ENCODE data around the gene ELFN1. TPM values are rescaled to one million over a fixed set of nuclear protein-coding genes. Genes with fewer than 3 reads are reported as not detected.
A peak's percentile ranks its signal among the peaks of the same experiment; 100 is the strongest.

ELFN1 gene
- total RNA-seq, 1 donor from 2014 or later = under 0.01 TPM

DNA sequence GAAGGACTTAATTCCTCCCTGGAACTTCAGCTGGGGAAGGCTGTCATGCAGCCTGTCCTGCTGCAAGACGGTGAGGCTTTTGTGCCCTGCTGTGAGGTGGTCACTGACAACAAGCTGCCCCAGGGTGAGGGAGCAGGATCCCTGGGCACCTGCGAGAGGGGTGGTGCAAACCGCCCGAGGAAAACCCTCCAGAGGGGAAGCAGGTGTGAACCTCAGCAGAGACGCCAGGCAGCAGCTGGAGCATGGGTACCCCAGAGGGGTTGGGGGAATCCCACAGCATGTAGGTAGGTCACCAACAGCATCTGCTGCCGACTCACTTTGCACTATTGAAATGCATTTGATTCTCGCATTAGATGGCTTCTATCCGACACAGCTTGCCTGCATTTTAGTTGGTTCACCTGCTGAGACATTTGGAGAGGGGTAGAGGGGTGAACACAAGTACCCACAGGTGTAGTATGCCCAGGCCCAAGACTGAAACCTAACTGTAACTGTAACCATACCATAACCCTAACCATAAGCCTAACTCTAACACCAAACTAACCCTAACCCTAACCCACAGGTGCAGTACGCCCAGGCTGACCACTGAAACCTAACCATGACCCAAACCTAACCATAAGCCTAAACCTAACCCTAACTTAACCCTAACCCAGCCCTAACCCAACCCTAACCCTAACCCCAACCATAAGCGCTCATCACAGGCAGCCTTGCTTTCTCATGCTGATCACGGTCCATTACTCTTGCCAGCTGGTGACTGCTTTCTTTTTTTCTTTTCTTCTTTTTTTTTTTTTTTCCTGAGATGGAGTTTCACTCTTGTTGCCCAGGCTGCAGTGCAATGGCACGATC, 85.9 kb downstream of the ELFN1 start:
- H3K4me3 ChIP-seq (ENCODE audit: low read depth, low read length) = no peak overlapping the region
- FAIRE-seq (peak; percentile 91), DNase-seq (ENCODE audit: low read depth) (no peak)
- H3K36me3 ChIP-seq (ENCODE audit: control insufficient read depth, insufficient read depth, low read length) = no peaks in the 10 kb centered on the region
- TF ChIP-seq, protein P1, sequence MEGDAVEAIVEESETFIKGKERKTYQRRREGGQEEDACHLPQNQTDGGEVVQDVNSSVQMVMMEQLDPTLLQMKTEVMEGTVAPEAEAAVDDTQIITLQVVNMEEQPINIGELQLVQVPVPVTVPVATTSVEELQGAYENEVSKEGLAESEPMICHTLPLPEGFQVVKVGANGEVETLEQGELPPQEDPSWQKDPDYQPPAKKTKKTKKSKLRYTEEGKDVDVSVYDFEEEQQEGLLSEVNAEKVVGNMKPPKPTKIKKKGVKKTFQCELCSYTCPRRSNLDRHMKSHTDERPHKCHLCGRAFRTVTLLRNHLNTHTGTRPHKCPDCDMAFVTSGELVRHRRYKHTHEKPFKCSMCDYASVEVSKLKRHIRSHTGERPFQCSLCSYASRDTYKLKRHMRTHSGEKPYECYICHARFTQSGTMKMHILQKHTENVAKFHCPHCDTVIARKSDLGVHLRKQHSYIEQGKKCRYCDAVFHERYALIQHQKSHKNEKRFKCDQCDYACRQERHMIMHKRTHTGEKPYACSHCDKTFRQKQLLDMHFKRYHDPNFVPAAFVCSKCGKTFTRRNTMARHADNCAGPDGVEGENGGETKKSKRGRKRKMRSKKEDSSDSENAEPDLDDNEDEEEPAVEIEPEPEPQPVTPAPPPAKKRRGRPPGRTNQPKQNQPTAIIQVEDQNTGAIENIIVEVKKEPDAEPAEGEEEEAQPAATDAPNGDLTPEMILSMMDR (IDR thresholded peaks at IDR 0.05; ENCODE audit: insufficient read depth, low read length, severe bottlenecking) = no peak
- no peaks in the 10 kb centered on the region for H3K27me3 ChIP-seq (ENCODE audit: control insufficient read depth, insufficient read depth, low read length)

DNA sequence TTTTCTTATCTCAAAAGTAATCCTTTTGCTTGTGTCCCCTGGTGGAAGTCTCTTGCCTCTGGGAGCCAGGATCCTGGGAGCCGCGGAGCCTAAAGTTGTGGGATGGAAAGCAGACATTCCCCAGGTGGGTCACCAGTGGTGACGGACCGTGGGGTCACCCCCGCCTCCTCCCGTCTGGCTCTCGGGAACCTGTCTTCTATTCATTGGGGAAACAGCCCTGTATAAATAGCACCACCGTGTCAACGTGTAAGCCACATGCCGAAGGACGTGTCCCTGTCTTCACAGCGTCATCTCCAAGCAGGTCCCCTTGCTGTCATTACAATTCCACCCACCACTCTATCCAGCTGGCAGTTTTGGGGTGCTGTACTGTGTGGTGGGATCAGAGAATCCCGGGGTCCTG, 87.5 kb downstream of the ELFN1 start:
- Histone ChIP-seq H3K4me3 (ENCODE audit: low read depth, low read length) (no peak overlapping the region), H3K36me3 (ENCODE audit: control insufficient read depth, insufficient read depth, low read length) (no peaks in the 10 kb centered on the region), H3K27me3 (ENCODE audit: control insufficient read depth, insufficient read depth, low read length) (no peaks in the 10 kb centered on the region)
- TF ChIP-seq, protein P1 (IDR thresholded peaks at IDR 0.05; ENCODE audit: insufficient read depth, low read length, severe bottlenecking) = no peak
- no peak for DNase-seq (ENCODE audit: low read depth)
- no peak for FAIRE-seq

DNA sequence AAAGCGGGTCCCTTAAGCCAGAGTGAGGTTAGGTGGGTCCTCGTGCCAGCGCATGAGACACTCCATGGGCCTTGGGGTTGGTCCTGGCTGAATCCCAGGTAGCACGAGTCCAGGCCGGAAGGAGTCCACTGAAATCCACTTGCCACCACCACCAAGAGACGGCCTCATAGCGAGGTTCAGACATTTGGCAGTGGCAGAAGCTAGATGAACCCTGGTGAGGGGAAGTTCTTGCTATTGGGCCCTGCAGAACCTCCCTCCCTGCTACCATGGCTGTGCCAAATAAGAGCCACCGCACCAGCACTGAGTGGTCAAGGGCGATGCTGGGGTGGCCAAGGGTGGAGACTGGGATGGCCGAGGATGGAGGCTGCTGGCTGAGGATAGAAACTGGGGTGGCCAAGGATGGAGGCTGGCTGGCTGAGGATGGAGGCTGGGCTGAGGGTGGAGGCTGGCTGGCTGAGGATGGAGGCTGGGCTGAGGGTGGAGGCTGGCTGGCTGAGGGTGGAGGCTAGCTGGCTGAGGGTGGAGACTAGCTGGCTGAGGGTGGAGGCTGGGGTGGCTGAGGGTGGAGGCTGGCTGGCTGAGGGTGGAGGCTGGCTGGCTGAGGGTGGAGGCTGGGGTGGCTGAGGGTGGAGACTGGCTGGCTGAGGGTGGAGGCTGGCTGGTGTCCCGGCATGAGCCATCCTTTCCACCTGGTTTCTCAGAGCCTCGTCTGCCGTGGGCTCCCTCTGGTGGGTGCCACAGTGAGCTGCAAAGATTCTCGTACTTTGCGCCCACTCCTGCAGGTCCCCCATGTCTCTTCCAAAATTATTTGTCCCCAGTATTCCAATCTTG, 88.2 kb downstream of the ELFN1 start:
- DNase-seq (ENCODE audit: low read depth) (peak; percentile 18), FAIRE-seq (peak; percentile 89)
- no peak overlapping the region for H3K4me3 ChIP-seq (ENCODE audit: low read depth, low read length)
- TF ChIP-seq, protein P1 (IDR thresholded peaks at IDR 0.05; ENCODE audit: insufficient read depth, low read length, severe bottlenecking) = peak; percentile 28
- H3K27me3 ChIP-seq (ENCODE audit: control insufficient read depth, insufficient read depth, low read length) = no peaks in the 10 kb centered on the region
- no peaks in the 10 kb centered on the region for H3K36me3 ChIP-seq (ENCODE audit: control insufficient read depth, insufficient read depth, low read length)

DNA sequence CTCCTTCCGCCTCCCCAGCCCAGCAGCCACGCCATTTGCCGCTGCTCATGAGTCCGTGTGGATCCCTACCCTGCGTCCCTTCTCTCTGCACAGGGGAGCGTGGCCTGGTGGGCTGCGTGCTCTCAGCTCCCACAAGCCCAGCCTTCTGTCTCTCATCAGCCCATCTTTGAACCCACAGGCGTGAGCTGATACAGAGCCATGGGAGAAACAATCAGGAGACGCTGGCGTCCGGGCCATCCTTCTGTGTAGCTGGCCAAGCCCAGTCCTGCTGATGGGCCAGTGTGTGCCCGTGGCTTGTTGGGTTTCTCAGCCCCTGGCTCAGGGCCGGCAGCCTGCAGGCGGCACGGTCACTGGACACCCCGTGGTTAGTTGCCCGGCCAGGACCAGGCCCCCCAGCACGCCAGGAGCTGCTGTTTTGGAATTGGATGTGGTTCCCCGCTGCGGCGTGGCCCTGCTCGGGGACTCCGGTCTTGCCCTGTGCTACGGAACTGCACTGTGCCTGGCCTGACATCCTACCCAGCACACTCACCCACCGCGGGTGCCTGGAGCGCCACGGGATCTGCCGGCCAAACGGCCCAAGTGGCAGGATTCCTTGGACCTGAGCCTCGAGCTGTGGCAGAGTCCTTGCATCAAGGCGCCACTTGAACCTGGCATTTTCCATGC, 88.9 kb downstream of the ELFN1 start:
- no peaks in the 10 kb centered on the region for H3K27me3 ChIP-seq (ENCODE audit: control insufficient read depth, insufficient read depth, low read length)
- H3K4me3 ChIP-seq (ENCODE audit: low read depth, low read length) = no peak overlapping the region
- TF ChIP-seq, protein P1 (IDR thresholded peaks at IDR 0.05; ENCODE audit: insufficient read depth, low read length, severe bottlenecking) = no peak
- no peak for DNase-seq (ENCODE audit: low read depth)
- FAIRE-seq = no peak
- no peaks in the 10 kb centered on the region for H3K36me3 ChIP-seq (ENCODE audit: control insufficient read depth, insufficient read depth, low read length)

DNA sequence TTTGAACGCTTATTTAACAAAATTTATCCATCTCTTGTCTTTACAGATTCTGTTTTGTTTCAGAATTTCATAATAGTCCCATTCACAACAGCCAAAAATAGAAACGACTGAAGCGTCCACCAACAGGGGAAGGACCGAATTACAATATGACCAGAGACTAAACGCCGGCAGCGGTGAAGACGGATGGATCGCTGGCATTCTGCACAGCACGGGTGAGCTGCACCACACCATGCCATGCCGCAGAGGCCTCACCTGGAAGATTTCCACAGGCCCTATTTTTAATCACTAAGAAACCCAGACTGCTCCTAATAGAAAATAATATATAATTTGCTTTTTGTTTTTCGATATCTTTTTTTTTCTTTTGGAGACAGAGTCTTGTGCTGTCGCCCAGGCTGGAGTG, 91.0 kb downstream of the ELFN1 start:
- Histone ChIP-seq H3K36me3 (ENCODE audit: control insufficient read depth, insufficient read depth, low read length) (no peaks in the 10 kb centered on the region), H3K4me3 (ENCODE audit: low read depth, low read length) (no peak overlapping the region), H3K27me3 (ENCODE audit: control insufficient read depth, insufficient read depth, low read length) (no peaks in the 10 kb centered on the region)
- no peak for FAIRE-seq
- no peak for DNase-seq (ENCODE audit: low read depth)
- TF ChIP-seq, protein P1 (IDR thresholded peaks at IDR 0.05; ENCODE audit: insufficient read depth, low read length, severe bottlenecking) = no peak

Measured in bronchial epithelial cell (primary cell).